SU-DHL-6 (cell line): Measurements from ENCODE around the gene SLC16A7.
"Not testable (repeated sequence)": the region's sequence is repeated elsewhere in the genome, so short reads cannot be mapped to it uniquely, and the experiment has no call there.

ENCODE experiments used
- H2AFZ ChIP-seq: fragments of 200-600 bp; sonication (generic); 2 replicates; pipeline ENCODE4 v1.6.1; 2014; ENCODE audit warnings: low read depth, mild to moderate bottlenecking, moderate library complexity, mixed read lengths, antibody characterized with exemption, low read length; ENCODE audit not compliant: severe bottlenecking
- H3F3A ChIP-seq: fragments of 200-600 bp; shearing (Covaris generic); 2 replicates; pipeline ENCODE4 v1.6.0; 2016; ENCODE audit warnings: antibody characterized with exemption, mild to moderate bottlenecking; ENCODE audit not compliant: insufficient read depth
- H3K27ac ChIP-seq: fragments of 200-600 bp; sonication (generic); 2 replicates; pipeline ENCODE4 v1.5.1; 2016; ENCODE audit warnings: low read depth, mild to moderate bottlenecking, low read length, moderate library complexity, mixed read lengths
- H3K27me3 ChIP-seq: fragments of 200-600 bp; sonication (generic), shearing (Covaris generic); 2 replicates; pipeline ENCODE4 v1.6.0; 2014; ENCODE audit warnings: mild to moderate bottlenecking, low read length
- H3K36me3 ChIP-seq: fragments of 200-600 bp; sonication (generic); 2 replicates; pipeline ENCODE4 v1.6.1; 2014; ENCODE audit warnings: mild to moderate bottlenecking, low read length, mixed read lengths
- H3K4me2 ChIP-seq: fragments of 300-600, 200-600 bp; shearing (Covaris generic), sonication (generic); 2 replicates; pipeline ENCODE4 v1.6.0; 2014; ENCODE audit warnings: low read length, low read depth, mild to moderate bottlenecking; ENCODE audit not compliant: poor library complexity, severe bottlenecking
- H3K4me3 ChIP-seq: fragments of 200-600 bp; sonication (generic); 2 replicates; pipeline ENCODE4 v1.5.1; 2014; ENCODE audit warnings: antibody characterized with exemption, low read length, mild to moderate bottlenecking, mixed read lengths; ENCODE audit not compliant: insufficient read depth, poor library complexity, severe bottlenecking
- H3K79me2 ChIP-seq: fragments of 200-600 bp; sonication (generic); 2 replicates; pipeline ENCODE4 v1.6.1; 2014; ENCODE audit warnings: mild to moderate bottlenecking, low read length, moderate library complexity; ENCODE audit not compliant: insufficient read depth
- H3K9ac ChIP-seq: fragments of 200-600 bp; sonication (generic); 2 replicates; pipeline ENCODE4 v1.7.0; 2014; ENCODE audit warnings: mild to moderate bottlenecking, low read length
- H3K9me2 ChIP-seq: fragments of 200-600 bp; sonication (generic); replicated peaks from 2 replicates; pipeline ENCODE4 v1.6.1; 2014; ENCODE audit warnings: low read length; ENCODE audit not compliant: insufficient read depth
- H3K9me3 ChIP-seq: fragments of 200-600 bp; sonication (generic); 2 replicates; pipeline ENCODE4 v1.6.1; 2014; ENCODE audit warnings: low read length, mixed read lengths; ENCODE audit not compliant: insufficient read depth
- H4K20me1 ChIP-seq: fragments of 200-600 bp; sonication (generic); 2 replicates; pipeline ENCODE4 v1.6.1; 2014; ENCODE audit warnings: low read depth, mild to moderate bottlenecking, antibody characterized with exemption, low read length, moderate library complexity, mixed read lengths
- CTCF ChIP-seq: fragments of 200-600 bp; sonication (generic); IDR thresholded peaks from one replicate; pipeline ENCODE4 v1.5.1; 2017; ENCODE audit warnings: antibody characterized with exemption, mild to moderate bottlenecking, low read length, moderate library complexity; ENCODE audit not compliant: insufficient read depth, poor library complexity, severe bottlenecking
- EZH2phosphoT487 ChIP-seq: fragments of 200-600 bp; sonication (generic), shearing (Covaris generic); conservative IDR thresholded peaks from 2 replicates; pipeline ENCODE4 v1.6.1; 2018; ENCODE audit warnings: mild to moderate bottlenecking, antibody characterized with exemption, low read length, moderate library complexity, mixed read lengths

Gene SLC16A7

GRCh38 chr12:59737725-59738463, 142.1 kb downstream of the SLC16A7 start:
- Histone ChIP-seq H3K27me3 (no peaks in the 10 kb centered on the region), H3K79me2 (no peaks in the 10 kb centered on the region), H4K20me1 (no peaks in the 10 kb centered on the region), H3K27ac (no peak overlapping the region), H3K9me2 (no peaks in the 10 kb centered on the region), H3K4me3 (no peak overlapping the region), H2AFZ (no peak overlapping the region), H3K36me3 (no peaks in the 10 kb centered on the region; the same call in 1 of the 2 replicates), H3K4me2 (no peak overlapping the region), H3K9ac (no peak overlapping the region), H3F3A (no peaks in the 10 kb centered on the region), H3K9me3 (no peaks in the 10 kb centered on the region)
- TF ChIP-seq CTCF (no peak), EZH2phosphoT487 (no peak)

DNA sequence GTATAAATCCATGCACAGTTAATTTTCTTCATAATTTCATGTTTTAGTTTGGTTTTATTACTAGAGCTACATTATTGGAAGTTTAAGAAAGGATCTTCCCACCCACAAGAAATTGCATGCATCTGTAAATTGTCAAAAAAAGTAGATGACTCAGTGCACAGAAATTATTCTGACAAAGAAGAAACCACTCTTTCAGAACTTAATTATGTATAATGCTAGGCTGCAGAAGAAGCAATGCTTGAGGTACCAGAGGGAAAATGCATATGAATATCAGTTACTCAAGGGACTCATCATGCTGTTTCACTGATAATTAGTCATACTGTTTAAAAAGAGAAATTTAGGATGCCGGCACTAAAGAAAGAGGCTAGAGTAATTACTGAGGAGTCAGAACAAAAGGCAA, 147.0 kb downstream of the SLC16A7 start:
- no peak overlapping the region for H3K9ac ChIP-seq
- H3K36me3 ChIP-seq, result peaks cover 4% of the 10 kb centered on the region; the same call in 1 of the 2 replicates
- no peak overlapping the region for H2AFZ ChIP-seq
- no peaks in the 10 kb centered on the region for H3K27me3 ChIP-seq
- no peaks in the 10 kb centered on the region for H3K9me3 ChIP-seq
- no peaks in the 10 kb centered on the region for H3K79me2 ChIP-seq
- H3K4me2 ChIP-seq, result no peak overlapping the region
- H4K20me1 ChIP-seq, result no peaks in the 10 kb centered on the region
- TF ChIP-seq EZH2phosphoT487, result no peak
- TF ChIP-seq CTCF, result no peak
- H3K27ac ChIP-seq, result no peak overlapping the region
- H3F3A ChIP-seq, result no peaks in the 10 kb centered on the region
- H3K9me2 ChIP-seq, result no peaks in the 10 kb centered on the region
- no peak overlapping the region for H3K4me3 ChIP-seq

DNA sequence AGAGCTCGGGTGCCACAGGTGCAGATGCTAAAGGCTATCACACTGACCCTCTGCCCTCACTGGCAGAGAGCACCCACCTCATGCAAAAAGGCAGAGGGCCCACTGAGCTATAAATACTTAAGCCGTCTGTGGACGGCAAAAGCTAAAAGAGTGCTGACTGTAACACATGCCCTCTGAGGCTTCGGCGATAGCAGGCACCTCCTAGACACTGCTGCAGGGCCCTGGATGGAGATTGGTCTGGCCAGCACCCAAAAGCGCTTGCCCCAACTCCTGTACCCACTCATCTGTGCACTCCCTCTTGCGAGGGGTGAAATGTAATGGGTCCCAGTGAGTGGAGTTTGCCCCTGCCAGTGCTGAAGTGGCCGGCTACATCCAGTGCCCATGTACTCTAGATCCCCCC, 148.7 kb downstream of the SLC16A7 start:
- H3K9me3 ChIP-seq, result no peaks in the 10 kb centered on the region
- no peaks in the 10 kb centered on the region for H3K27me3 ChIP-seq
- no peaks in the 10 kb centered on the region for H3K79me2 ChIP-seq
- H3K27ac ChIP-seq, result no peak overlapping the region
- H3K4me3 ChIP-seq, result no peak overlapping the region
- H3F3A ChIP-seq, result no peaks in the 10 kb centered on the region
- no peak overlapping the region for H2AFZ ChIP-seq
- no peak overlapping the region for H3K9ac ChIP-seq
- H4K20me1 ChIP-seq, result no peaks in the 10 kb centered on the region
- no peak overlapping the region for H3K4me2 ChIP-seq
- TF ChIP-seq CTCF (no peak), EZH2phosphoT487 (no peak)
- H3K36me3 ChIP-seq, result peaks cover 4% of the 10 kb centered on the region; the same call in 1 of the 2 replicates
- H3K9me2 ChIP-seq, result no peaks in the 10 kb centered on the region

DNA sequence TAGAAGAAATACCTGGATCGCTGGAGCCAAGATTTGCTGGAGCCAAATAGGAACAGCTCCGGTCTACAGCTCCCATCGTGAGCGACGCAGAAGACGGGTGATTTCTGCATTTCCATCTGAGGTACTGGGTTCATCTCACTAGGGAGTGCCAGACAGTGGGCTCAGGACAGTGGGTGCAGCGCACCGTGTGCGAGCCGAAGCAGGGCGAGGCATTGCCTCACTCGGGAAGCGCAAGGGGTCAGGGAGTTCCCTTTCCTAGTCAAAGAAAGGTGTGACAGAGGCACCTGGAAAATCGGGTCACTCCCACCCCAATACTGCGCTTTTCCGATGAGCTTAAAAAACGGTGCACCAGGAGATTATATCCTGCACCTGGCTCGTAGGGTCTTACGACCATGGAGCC, 155.3 kb downstream of the SLC16A7 start:
- H3K27me3 ChIP-seq, H3K79me2 ChIP-seq: not testable (repeated sequence)

More for the DNA sequence above, 155.3 kb downstream of the SLC16A7 start:
- not testable (repeated sequence) for H4K20me1 ChIP-seq, H2AFZ ChIP-seq, H3K9me2 ChIP-seq, H3F3A ChIP-seq, H3K4me3 ChIP-seq, H3K9ac ChIP-seq, H3K4me2 ChIP-seq, H3K27ac ChIP-seq, H3K36me3 ChIP-seq, H3K9me3 ChIP-seq
